ENCODE data around the gene MRPS11.

MRPS11 gene

GRCh38 chr15:88467073-88467934 lies at the start of gene MRPS11, which contains the start of gene MRPL46:
MRPS11 (plus strand) TSS chr15:88467708; CDS start chr15:88467718, 10 bp downstream.
MRPL46 (minus strand) TSS chr15:88467388; CDS start chr15:88467377, 11 bp downstream.
- TF ChIP-seq, protein P1, sequence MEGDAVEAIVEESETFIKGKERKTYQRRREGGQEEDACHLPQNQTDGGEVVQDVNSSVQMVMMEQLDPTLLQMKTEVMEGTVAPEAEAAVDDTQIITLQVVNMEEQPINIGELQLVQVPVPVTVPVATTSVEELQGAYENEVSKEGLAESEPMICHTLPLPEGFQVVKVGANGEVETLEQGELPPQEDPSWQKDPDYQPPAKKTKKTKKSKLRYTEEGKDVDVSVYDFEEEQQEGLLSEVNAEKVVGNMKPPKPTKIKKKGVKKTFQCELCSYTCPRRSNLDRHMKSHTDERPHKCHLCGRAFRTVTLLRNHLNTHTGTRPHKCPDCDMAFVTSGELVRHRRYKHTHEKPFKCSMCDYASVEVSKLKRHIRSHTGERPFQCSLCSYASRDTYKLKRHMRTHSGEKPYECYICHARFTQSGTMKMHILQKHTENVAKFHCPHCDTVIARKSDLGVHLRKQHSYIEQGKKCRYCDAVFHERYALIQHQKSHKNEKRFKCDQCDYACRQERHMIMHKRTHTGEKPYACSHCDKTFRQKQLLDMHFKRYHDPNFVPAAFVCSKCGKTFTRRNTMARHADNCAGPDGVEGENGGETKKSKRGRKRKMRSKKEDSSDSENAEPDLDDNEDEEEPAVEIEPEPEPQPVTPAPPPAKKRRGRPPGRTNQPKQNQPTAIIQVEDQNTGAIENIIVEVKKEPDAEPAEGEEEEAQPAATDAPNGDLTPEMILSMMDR (IDR thresholded peaks at IDR 0.05; ENCODE audit: extremely low read depth, insufficient read depth, missing control alignments) = no peak
- in situ Hi-C loops (cut with MboI; ENCODE audit: low pct_unique_long_range_greater_than_20kb, low sequenced_read_pairs, unreplicated experiment) = loop anchor here (10.0 kb wide), 1 partner anchor 157 kb away; the partner anchor contains the start of gene AEN

GRCh38 chr15:88419830-88420229 lies 47.7 kb upstream of the MRPS11 start:
- in situ Hi-C loops (cut with MboI; ENCODE audit: low pct_unique_long_range_greater_than_20kb, low sequenced_read_pairs, unreplicated experiment) = no loop called here
- no peak for DNase-seq (ENCODE audit: low spot score)
- TF ChIP-seq, protein P1 (IDR thresholded peaks at IDR 0.05; ENCODE audit: extremely low read depth, insufficient read depth, missing control alignments) = no peak

More at GRCh38 chr15:88467073-88467934, at the start of gene MRPS11, which contains the start of gene MRPL46:
- peak; percentile 84 for DNase-seq (ENCODE audit: low spot score)

- in situ Hi-C loops (cut with MboI; ENCODE audit: low pct_unique_long_range_greater_than_20kb, low sequenced_read_pairs, unreplicated experiment) = no loop called here
- no peak for DNase-seq (ENCODE audit: low spot score)
- TF ChIP-seq, protein P1 (IDR thresholded peaks at IDR 0.05; ENCODE audit: extremely low read depth, insufficient read depth, missing control alignments) = no peak
Observed at GRCh38 chr15:88423331-88423730, 44.2 kb upstream of the MRPS11 start.

DNA sequence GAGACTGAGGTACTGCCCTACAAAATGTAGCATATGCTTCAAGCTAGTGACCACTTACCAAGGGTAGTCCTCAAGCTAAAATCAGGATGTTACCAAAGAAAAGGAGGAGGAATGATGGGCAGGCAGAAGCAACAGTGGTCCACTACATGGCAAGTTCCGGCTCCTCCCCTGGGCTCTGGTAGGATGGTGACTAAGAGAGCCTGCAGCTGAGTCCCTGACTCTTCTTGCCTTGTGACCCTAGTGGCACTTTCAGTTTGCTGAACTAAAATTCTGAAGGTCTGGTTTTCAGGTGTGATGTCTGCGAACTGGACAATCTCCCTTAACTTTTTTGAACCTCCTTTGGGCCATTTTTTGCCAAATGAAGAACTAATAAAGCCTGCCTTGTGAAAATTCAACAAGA lies 41.2 kb upstream of the MRPS11 start:
- TF ChIP-seq, protein P1 (IDR thresholded peaks at IDR 0.05; ENCODE audit: extremely low read depth, insufficient read depth, missing control alignments) = no peak
- in situ Hi-C loops (cut with MboI; ENCODE audit: low pct_unique_long_range_greater_than_20kb, low sequenced_read_pairs, unreplicated experiment) = no loop called here
- DNase-seq (ENCODE audit: low spot score) = no peak

GRCh38 chr15:88428053-88428452 lies 39.5 kb upstream of the MRPS11 start:
- TF ChIP-seq, protein P1 (IDR thresholded peaks at IDR 0.05; ENCODE audit: extremely low read depth, insufficient read depth, missing control alignments) = no peak
- no peak for DNase-seq (ENCODE audit: low spot score)
- in situ Hi-C loops (cut with MboI; ENCODE audit: low pct_unique_long_range_greater_than_20kb, low sequenced_read_pairs, unreplicated experiment) = no loop called here

DNA sequence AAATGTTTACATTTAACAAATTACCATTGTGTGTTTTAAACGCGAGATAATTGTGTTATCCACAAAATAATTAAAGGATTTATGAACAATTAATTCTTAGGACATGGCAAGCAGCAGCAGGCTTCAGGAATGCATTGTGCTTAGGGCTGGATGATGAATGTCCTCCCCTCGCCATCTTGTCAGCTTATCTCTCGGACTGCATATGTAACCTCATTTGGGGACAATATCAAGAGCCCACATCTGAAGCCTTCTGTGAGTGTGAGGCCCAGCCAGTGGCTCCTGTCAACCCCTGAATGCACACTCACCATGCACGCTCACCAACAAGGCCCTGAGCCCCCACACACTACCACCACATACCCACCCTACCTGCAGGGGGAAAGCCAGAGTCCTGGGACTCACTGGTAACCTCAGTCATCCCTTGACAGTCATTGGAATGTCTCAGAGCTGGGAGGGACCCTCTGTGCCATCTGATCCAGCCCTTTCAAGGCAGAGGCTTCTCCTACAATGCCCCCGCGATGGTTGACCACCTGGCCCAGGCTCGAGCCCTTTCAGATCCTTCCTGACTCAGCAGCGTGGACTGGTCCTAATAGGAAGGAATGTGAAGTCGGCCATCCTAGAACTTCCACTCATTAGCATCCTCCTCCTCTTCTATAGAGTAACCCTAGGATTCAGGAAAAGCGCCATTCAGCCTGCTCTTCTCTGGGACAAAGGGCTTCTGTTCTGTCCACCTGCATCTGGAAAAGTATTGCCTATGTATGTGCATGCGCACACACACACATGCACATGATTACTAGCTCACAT lies 38.5 kb upstream of the MRPS11 start:
- in situ Hi-C loops (cut with MboI; ENCODE audit: low pct_unique_long_range_greater_than_20kb, low sequenced_read_pairs, unreplicated experiment) = no loop called here
- TF ChIP-seq, protein P1 (IDR thresholded peaks at IDR 0.05; ENCODE audit: extremely low read depth, insufficient read depth, missing control alignments) = no peak
- DNase-seq (ENCODE audit: low spot score) = no peak
